Activated CD4-positive, alpha-beta T cell treated with anti-CD3 and anti-CD28 coated beads for 48 hours (primary cell): ENCODE measurements around the gene ZNF277.
"Not testable (repeated sequence)": the region's sequence is repeated elsewhere in the genome, so short reads cannot be mapped to it uniquely, and the experiment has no call there.

ENCODE experiments used
- DNase-seq: peaks from one replicate; pipeline ENCODE4 v3.0.0-alpha.2; 2020

The ZNF277 gene

GRCh38 chr7:112298543-112299100 lies 92.1 kb downstream of the ZNF277 start:
- DNase-seq = no peak

DNA sequence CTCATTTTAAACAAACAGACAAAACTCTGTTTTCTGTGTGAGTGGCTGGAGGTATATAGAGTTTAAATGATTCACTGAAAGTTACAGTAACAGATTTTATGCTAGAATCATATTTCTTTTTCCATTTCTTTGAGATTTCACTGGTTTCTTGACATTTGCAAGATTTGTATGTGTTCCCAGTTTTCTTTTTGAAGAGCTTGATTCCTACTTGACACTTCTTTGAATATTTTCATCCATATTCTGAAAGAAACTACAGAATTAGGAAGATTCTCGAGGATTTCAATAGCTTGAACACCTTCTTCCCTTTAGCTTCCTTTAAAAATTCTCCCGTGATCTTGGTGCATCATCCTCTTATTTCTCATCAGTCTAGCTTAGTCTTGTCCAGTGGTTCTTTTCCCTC lies 93.6 kb downstream of the ZNF277 start:
- DNase-seq = no peak

- no peak for DNase-seq
These were observed 94.4 kb downstream of the ZNF277 start for GRCh38 chr7:112300831-112301407.

- no peak for DNase-seq
These were observed 96.1 kb downstream of the ZNF277 start for GRCh38 chr7:112302566-112302965.

- no peak for DNase-seq
These were observed 100.4 kb downstream of the ZNF277 start for GRCh38 chr7:112306903-112307302.

GRCh38 chr7:112307506-112307905 lies 101.0 kb downstream of the ZNF277 start:
- no peak for DNase-seq

GRCh38 chr7:112308974-112309373 lies 102.5 kb downstream of the ZNF277 start:
- no peak for DNase-seq

GRCh38 chr7:112316803-112317202 lies 110.3 kb downstream of the ZNF277 start:
- not testable (repeated sequence) for DNase-seq

- DNase-seq = no peak
These were observed 115.6 kb downstream of the ZNF277 start for GRCh38 chr7:112322070-112322469.

DNA sequence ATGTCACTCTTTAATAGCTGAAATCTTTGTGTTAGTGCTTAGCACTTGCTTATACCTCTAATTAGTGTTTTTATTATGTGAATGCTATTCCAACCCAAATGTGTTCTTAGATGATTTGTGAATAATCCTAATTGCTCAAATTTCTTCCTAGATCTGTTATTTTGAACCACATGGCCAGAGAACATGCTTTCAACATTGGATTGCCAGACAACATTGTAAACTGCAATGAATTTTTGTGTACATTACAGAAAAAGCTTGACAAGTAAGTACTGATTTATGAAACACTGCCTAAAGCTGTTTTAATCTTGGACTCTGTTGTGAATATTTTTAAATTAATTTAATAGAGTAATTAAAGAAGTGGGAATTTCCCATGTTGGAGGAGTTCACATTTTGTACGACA lies 121.1 kb downstream of the ZNF277 start:
- DNase-seq = no peak

GRCh38 chr7:112331492-112331891 lies 125.0 kb downstream of the ZNF277 start:
- DNase-seq = no peak

DNA sequence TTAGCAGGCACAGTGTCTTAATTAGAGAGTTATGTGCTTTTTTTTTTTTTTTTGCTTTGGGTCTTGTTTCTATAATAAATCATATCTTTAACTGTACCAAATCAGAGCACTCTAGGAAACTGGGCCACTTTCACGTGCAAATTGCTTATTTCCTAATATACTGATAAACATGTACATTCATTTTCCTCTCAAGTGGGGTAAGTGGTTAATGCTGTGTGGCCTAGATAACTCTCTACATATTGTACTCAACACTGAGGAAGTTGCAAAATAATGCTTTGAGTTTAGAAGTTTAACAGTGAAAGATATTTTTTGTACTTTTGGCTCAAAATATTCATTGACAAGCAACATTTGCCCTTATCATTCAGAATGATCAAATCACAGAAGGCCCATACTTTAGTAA lies 127.9 kb downstream of the ZNF277 start:
- DNase-seq = no peak

- DNase-seq = no peak
These were observed 129.8 kb downstream of the ZNF277 start for GRCh38 chr7:112336261-112336660.

DNA sequence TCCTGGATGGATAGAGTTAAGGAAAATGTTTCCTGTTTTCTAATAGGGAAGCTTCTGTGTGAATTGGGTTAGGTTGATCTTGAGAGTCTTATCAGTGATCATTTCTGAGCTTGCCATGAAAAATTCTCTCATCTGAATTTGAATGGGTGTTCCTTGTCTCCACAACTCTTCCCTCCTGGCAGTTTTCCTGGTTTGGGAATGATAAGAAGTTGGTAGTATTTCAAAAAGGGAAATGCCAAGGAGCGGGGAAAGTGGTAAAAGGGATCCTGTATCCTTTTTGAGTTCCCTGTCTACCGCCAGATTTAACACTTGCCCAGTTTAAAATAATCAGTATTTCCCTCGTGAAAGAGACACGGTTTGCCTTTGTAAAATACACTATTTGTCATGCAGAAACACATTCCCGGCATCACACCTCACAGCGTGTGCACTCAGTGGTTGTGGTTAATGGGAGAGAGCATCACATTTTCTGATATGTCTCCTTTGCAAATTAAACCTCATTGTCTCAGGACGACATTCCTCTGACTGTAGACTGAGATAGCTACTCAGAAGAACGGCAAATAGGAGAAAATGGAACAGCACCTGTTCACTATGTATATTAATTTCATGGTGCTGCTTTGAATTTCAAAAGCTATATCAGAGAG lies 130.6 kb downstream of the ZNF277 start:
- no peak for DNase-seq

- DNase-seq = no peak
These were observed 131.4 kb downstream of the ZNF277 start for GRCh38 chr7:112337892-112338291.

DNA sequence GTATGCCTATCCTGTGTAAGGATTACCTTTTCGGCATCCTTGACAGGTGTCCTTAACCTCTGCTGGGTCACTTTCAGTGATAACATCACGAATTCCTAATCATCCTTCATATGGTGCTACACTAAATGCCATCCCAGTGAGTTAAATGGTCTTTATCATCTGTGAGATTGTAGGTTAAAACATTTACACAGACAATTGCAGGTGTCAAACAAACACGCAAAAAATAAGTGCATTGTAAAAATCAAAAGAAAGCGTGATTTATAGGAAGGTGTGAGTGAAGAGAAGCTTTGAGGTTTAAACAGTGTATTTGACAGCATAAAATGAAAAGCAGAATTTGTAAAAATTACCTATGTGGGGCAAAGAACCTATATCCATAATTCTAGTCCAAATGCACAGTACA lies 132.3 kb downstream of the ZNF277 start:
- DNase-seq = no peak

DNA sequence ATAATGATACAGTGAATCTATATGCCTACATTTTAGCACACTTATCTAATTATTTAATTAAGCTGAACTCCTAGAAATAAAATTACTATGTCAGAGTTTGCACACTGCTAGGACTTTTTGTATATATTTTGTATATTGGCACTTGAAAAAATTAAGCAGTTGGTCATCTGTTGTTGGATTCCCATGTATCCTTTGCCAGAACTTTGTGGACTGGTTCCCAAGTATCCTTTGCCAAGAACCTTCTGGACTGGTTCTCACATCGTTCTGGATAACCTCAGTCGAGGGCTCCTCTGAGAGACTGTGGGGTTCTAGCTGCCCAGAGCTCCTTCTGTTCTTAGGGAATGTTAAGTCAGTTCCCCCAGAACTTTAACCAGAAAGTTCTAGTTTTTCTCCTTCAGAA lies 135.0 kb downstream of the ZNF277 start:
- DNase-seq = no peak

- no peak for DNase-seq
These were observed 140.0 kb downstream of the ZNF277 start for GRCh38 chr7:112346381-112347060.

DNA sequence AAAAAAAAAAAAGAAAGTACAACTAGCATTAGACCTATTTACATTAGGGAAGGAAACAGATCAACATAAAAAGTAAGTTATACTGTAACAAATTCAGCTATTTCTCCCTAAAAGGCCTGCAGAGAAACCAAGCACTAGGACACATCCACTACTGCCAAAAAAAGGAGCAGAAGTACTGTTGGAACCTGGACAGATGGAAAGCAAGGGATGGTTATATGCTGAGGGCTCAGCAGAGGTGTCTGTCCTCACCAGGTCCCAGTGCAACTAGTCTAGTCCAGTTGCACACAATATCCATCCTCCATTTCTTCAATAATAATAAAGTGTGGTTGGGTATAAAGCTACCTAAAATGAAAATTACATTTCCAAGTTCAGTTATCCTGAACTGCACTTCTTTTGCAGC lies 140.6 kb downstream of the ZNF277 start:
- no peak for DNase-seq

GRCh38 chr7:112350585-112350984 lies 144.1 kb downstream of the ZNF277 start:
- no peak for DNase-seq

- DNase-seq = no peak
These were observed 150.1 kb downstream of the ZNF277 start for GRCh38 chr7:112356596-112356995.

GRCh38 chr7:112357136-112357535 lies 150.6 kb downstream of the ZNF277 start:
- no peak for DNase-seq

DNA sequence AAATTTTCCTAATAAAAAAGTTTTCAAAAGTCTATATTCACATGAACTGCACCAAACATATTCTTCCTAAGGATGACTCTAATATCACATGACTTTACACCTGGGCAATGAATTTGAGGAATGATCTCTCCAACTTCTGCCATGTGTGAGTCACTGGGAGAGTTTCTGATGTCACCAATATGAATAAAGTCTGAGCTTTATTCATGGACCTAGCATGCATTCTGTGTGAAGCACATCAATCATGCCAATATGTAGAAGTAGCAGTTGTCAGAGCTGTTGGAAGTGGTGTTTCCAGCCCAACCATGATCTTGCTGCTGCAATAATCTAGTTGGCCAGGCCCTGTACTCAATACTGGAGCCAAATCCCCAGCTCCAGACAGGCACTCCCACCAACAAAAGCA lies 152.0 kb downstream of the ZNF277 start:
- no peak for DNase-seq

DNA sequence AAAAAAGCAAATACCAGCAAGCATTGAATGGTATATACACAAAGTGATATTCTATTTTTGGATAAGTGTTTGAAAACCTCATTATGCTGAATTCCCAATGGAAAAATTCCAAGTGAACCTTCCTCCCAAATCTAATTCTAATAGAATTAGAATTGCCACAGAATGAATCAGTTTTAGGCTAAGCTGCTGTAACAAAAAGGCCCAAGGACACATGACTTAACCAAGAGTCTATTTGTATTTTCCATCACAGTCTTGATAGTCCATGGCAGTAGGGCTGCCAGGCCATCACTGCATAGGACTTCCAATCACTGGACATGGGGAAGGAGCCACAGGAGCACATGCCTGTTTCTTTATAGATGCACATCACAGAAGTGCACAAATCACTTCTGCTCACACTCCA lies 152.6 kb downstream of the ZNF277 start:
- DNase-seq = no peak
